ENCODE measurements around the gene NCCRP1.

NCCRP1 gene

DNA sequence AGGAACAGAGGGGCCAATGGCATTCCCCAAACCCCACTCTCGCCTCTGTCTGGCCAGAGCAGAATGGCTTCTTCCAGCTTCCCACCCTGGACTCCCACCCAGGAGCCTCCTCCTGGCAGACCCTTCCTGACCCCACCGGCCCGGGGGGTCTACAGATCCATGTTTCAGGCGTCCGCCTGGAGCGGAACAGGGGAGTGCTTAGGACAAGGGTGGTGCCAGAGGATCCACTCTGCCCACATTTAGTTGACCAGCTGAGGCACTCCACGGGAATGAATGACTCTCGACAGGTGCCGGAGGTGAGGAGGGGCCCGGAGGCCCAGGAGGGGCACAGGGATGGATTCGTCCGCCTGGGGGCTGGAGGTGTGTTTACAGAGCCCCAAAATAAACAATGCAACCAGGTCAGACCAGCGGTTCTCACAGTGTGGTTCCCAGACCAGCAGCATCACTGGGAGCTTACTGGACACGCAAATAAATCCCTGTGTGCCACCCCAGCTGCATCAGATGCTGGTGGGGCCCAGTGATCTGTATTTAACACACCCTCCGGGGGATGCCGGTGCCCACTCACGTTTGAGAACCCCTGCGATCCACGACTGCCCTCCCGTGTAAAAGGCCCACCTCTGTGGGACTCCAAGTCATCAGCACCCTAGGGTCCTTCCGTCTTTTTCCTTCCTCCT lies 15.1 kb upstream of the NCCRP1 start:
- DNase-seq, result no peak

DNA sequence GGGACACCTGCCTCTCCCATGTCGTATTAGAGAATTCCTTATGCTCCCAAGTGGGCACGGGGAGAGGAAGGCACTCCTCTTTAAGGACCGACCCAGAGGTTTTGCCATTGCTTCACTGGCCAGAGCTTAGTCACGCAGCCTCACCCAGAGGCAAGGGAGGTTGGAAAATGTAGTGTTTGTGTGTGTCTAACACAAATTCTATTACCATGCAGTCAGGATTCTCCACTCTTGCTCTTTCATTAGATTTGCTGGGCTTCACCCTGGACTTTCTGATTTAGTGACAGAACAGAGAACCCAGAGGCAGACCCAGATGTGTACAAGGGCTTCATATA lies 14.6 kb upstream of the NCCRP1 start:
- DNase-seq, result no peak

DNA sequence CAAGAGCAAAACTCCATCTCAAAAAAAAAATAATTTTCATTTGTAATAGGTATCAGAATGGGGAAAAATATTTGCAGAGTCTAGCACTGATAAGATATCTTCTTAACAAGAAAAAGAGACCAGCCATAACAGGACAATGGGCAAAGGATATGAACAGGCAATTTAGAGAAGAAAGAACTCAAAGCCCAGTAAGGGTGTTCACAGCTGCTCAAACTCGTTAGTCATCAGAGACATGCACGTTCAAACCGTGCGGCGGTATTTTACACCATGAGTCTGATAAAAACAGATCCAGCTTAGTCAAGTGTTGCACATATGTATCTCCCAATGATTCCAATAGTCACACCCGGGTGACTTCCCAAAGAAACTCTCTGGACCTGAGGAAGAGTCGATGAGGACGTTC lies 13.7 kb upstream of the NCCRP1 start:
- DNase-seq, result no peak

DNA sequence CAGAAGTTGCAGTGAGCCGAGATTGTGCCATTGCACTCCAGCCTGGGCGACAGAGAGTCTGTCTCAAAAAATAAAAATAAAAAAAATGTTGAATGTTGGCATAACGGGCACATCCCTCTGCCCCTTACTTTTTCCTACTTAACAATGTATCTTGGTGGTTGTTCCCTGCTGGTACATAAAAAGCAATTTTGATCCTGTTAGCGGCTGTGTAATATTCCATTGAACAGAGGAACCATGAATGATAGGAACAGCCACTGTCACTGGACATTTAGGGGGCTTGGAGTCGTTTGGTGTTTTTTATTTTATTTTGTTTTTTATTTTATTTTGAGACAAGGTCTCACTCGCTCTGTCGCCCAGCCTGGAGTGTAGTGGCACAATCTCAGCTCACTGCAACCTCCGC lies 10.4 kb upstream of the NCCRP1 start:
- no peak for DNase-seq

DNA sequence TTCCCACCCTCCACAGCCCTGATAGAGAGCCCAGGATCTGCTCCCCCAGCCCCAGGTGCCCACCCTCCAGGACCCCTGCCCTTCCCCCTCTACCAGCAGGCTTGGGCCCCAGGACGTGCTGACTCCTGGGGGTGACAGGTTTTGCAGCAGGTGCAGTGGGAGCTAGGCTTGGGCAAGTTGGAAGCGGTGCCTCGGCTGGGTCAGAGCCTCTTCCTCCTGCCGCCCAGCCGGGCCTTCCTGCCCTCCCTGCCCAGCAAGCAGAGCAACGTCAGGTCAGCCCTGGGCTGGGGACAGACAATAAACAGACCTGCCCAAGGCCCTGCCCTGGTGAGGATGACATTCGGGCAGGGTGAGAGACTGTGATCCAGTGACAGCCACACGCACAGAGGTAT lies 9.2 kb upstream of the NCCRP1 start:
- DNase-seq, result no peak

DNA sequence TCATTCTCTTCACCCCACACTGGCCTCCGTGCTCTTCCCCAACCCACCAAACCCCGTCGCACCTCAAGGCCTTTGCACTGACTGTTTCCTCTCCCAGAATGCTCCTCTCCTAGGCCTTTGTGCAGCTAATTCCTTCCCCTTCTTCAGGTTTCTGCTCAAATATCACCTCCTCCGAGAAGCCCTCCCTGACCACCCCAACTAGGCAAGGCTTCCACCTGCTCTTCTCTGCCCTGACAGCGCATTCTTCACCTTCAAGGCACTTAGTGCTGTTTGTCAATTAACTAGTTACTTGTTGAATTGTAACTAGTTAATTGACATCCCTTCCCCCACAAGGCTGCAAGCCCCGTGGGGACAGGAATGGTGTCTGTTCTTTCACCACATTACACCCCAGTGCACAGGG lies 7.8 kb upstream of the NCCRP1 start:
- no peak for DNase-seq

DNA sequence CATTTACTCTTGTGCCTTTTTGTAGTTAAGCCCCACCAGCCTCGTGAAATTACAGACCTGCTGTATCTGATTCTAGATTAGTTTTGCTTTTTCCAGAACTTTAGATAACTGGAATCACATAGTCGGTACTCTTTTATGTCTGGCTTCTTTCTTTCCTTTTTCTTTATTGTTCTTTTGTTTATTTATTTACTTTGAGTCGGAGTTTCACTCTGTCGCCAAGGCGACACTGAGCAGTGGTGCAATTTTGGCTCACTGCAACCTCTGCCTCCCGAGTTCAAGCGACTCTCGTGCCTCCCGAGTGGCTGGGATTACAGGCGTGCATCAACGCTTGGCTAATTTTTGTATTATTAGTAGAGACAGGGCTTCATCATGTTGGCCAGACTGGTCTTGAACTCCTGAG lies 6.0 kb upstream of the NCCRP1 start:
- no peak for DNase-seq

DNA sequence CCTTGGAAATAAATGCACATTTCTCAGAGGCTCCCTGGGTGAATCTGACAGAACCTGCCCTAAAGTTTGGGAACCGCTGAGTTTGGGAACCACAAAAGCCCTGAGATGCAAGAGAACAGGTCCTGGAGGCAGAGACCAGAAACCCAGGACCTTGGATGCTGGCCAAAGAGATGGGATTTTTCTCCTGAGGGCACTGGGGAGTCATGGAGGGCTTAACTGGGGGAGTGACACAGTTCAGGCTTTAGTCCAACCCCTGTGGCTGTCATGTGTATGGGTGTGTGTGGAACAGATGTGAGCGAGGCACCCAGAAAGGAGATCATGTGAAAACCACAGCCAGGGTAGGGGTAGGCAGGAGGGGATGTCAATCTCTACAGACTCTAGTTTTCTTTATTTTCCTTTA lies 3.9 kb upstream of the NCCRP1 start:
- DNase-seq, result no peak

DNA sequence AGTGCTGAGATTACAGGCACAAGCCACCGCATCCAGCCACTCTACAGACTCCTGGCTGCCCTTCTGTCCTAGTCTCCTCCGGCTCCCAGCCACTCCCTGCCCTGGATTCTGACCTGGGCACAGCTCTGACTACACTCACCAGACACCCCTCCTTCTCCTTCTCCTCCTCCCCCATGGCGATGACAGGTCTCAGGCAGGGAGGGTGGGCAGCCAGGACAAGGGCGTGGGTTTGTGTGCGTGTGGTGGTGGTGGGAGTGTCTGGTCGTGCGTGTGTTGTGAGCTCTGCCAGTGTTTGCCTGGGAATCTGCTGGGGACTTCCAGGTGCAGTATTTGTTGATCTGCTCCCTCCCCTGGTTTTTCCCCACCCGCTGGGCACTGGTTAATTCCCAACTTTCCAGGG lies 3.0 kb upstream of the NCCRP1 start:
- DNase-seq, result no peak

DNA sequence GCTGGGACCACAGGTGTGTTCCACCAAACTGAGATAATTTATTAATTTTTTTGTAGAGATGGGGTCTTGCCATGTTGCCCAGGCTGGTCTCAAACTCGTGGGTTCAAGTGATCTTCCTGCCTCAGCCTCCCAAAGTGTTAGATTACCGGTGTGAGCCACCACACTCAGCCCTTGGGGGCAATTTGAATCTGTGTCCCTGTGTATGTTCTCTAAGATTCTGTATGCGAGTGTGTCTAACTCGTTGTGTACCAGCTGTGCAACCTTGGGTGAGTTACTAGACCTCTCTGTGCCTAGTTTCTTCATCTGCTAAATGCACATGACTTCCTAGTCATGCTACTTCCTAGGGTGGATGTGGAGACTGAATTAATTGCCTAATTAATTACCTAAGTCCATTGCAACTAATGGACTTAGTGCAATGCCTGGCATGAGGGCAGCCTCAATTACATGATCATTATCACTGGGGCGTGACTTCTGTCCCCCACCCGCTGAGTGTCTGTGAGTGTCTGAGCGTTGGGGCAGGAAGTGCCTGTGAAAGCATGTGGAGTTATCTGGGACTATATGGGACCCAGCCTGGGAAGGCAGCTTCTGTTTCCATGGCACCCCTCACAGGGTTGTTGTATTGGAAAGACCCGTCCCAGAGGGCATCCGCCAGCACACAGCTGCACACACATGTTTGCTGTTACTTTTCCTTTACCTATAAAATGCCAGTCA lies 1.8 kb upstream of the NCCRP1 start:
- no peak for DNase-seq

DNA sequence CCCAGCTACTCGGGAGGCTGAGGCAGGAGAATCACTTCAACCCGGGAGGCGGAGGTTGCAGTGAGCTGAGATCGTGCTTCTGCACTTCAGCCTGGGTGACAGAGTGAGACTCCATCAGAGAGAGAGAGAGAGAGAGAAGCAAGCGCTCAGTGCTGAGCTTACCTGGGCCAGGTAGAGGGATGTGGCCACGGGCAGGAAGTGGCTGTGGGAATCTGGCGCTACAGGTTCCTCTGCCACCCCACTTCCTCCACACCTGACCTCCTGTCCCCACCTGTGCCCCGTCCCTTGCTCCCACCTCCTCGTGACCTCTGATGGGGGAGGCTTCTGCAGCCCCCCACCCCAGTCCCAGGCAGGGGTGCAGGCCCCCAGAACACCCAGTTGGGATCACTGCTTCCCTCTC lies 1.0 kb upstream of the NCCRP1 start:
- DNase-seq, result no peak

DNA sequence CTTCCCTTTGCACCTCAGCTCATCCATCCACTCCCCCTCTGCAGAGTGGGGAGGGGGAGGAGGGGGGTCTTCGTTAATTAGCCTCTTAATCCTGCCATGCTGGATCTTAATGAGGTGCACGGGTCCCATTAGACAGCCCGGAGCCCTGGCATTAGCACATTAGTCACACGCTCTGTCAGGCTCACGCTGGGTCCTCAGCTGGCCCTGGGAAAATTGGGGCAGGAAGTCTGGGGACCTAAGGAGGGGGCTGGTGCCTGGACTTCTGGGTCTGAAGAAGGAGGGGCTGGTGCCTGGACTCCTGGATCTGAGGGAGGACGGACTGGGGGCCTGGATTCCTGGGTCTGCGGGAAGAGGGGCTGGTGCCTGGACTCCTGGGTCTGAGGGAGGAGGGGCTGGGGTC lies 444 bp upstream of the NCCRP1 start:
- no peak for DNase-seq

DNA sequence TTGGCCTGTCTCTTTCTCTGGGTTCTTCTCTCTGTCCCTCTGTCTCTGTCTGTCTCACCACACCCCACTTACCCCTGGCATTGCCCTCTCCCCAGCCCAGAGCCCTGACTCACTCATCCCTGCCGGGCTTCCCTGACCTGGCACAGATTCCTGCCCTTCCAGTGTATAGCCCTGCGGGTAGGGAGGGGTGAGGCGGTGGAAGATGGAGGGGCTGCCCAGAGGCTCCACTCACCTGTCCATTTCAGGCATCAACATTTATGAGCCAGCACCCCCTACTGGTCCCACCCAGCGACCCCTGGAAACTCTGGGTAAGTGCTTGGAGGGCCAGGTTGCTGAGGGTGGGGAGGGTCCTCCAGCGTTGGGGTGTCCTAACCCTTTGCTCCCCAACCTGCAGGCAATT lies 1.0 kb downstream of the NCCRP1 start:
- no peak for DNase-seq

DNA sequence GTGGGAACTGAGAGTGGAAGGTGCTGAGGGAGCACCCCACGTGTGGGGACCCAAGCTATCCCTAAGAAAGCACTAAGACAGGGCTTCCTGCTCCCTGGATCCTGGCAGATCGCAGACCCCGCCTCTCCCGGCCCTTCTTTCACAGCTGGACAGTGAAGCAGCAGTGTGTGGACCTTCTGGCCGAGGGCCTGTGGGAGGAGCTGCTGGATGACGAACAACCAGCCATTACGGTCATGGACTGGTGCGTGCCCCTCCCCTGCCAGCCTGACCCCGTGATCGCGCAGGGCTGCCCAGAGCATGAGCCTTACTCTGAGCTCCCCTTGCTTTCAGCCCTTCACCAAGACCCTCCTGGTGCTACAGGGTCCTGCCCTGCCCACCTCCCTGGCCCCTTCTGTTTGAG lies 2.3 kb downstream of the NCCRP1 start:
- DNase-seq, result no peak

DNA sequence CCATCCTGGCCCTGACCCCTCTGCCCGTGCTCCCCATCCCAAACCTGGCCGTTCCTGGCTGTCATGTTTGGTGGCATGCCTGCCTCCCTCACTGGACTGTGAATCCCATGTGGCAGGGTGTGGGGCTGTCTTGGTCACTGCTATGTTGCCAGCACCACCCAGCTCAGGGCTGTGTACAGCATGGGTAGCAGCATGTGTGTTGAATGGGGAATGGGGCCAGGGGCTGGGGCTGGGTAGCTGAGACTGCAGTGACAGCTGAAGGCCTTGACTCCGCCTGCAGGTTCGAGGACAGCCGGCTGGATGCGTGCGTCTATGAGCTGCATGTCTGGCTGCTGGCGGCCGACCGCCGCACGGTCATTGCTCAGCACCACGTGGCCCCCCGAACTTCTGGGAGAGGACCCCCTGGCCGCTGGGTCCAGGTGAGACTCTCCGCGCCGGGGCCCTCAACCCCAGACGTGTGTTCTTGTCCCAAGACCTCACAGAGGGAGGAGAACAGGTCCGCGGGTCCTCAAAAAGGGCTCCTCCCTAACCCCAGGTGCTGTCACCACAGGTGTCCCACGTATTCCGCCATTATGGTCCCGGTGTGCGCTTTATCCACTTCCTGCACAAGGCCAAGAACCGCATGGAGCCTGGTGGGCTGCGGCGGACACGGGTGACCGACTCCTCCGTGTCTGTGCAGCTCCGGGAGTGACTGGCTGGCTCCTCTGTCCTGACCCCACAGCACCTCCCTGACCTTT lies 3.5 kb downstream of the NCCRP1 start:
- DNase-seq, result no peak

DNA sequence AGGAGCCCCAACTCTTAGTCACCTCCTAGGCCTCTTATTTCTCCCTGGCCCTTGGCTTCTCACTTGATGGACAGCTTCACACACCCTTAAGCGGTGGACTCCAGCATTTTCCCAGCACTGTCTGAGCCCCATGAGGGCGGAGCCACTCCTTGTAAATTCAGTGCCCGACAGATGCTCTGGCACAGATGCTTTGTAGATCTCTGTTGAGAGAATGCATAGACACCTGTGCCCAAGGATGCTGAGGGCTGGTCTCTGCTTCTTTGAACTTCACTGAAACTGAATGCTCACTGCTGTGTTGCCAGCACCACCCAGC lies 4.0 kb downstream of the NCCRP1 start:
- DNase-seq, result no peak

DNA sequence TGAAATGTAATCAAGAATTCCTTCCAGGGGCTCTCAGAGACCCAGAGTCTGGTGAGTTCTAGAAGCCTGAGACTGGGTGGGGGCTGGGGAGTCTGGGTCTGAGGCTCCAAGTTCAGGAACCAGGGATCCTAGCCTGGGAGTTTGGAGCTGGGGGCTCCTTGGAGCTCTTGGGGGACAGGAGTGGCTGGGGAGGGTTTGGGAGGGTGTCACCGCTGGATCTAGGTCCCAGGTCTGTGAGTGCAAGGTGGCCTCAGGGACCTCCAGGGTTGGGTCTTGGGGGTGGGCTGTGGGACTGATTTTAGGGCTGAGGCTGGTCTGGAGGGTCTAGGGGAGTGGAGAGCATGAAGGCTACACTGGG lies 6.2 kb downstream of the NCCRP1 start:
- DNase-seq, result no peak

DNA sequence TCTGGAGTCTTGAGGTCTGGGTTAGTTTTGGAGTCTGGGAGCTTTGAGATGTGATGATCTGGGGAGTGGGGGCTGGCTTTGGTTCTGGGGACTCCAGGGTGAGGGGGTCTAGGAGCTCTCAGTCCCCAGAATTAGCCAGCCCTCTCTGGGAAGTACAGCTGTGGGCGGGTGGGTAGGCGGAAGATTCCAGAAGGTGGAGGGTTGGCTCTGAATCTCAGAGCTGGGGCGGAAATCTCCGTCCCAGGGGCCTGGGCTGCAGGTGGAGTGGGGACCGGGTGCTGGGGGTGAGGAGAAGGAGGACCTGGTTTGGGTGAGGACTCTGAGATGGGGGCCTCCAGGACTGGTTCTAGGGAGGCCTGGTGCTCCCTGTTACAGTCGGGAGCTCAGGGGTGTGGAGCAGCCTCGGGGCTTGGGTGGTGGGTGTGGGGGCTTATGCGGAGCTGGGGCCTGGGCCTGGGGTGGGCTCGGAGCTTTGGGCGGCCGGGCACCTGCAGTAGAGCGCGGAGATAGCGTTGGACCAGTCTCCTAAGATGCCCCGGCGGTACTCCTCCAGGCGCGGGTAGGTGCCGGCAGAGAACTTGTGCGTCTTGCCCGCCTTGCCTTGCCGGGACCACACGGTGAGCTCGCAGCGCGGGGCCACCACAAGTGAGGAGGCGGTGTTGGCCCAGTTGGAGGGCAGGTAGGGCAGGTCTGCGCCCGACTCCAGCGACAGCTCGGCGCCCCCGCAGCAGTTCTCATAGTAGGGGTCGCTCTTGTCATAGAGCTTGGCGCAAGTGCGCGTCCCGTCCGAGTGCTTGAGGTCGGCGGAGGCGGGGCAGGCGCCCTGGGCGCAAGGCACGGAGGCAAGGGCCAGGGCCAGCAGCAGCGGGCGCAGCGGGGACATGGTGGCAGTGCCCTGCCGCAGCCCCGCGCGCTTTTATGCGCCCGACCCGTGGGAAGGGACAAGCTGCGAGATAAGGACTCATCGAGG lies 6.9 kb downstream of the NCCRP1 start, which contains the start of gene SYCN:
TSS of gene SYCN (minus strand) at position 892 of the 970 bp plus-strand sequence. CDS start at position 883, 9 bp downstream.
- no peak for DNase-seq

DNA sequence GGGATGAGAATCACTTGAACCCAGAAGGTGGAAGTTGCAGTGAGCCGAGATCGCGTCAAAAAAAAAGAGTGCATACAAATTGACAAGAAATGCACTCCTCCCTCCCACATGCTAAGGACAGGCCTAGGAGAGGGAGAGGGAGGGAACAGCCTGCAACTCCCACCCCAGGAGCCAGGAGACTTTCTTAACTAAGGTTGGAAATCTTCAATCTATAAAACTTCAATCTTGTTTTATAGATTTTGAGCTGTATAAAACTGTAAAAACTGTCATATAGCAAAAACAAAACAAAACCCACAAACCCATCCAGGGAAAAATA lies 8.6 kb downstream of the NCCRP1 start:
- DNase-seq, result no peak

DNA sequence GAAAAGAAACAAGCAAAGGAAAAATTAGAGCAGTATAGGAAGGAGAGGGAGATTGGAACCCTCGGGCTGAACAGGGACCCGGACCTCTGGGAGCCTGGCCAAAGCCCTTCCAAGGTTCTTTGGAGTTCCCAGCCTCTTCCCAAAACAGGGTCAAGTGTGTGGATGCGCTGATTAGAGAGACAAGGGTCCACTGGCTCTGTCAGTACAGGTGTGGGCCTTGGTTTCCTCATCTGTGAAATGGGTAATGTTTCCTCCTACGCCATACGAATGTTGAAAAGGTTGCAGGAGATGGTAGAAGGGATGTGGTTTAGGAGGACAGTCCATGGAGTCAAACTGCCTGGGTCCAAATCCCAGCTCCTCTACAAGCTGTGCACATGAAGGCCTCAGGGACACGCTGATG lies 9.4 kb downstream of the NCCRP1 start:
- DNase-seq, result no peak

DNA sequence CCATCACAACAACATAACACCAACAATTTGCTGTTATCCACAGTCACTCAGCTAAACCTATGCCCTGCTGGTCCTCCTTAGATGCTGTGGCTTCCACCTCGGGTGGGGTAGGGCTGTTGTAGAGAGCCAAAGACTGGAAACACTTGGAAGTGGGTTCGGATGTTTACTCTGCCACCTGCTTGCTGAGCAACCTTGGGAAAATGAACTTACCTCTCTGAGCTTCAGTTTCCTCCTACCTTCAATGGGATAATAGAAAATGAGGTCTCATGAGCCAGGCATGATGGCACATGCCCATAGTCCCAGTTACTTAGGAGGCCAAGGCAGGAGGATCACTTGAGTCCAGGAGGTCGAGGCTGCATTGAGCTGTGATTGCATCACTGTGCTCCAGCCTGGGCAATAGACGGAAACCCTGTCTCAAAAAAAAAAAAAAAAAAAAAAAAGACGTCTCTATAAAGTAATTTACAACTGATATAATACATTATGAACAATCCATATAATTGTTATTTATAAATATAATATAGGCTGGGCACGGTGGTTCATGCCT lies 10.6 kb downstream of the NCCRP1 start:
- no peak for DNase-seq

DNA sequence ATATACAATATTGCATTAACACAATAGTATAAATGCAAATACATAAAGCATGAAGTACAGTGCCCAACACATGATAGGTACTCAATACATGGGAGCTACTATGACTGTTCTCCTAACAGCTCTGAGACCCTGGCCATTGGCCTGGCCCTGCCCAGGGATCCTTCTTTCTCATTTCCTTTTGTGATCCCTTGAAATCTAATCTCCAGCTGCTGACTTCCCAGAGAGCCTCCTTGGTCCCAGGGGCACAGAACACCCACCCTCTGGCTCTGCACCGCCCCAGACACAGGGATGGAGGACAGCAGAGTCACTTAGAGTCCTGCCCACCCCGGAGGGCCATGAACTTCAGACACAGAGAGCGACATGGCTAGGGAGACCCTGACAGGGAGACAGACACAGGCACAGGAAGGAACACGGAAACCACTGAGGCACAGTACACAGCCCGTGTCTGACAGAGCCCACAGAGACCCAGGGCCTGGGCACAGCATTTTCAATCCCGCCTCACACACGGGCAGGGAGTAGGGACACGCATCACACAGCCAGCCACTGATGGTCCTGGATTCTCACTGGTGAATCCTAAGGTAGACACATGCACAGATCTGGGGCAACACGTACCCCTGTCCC lies 11.5 kb downstream of the NCCRP1 start:
- DNase-seq, result no peak

DNA sequence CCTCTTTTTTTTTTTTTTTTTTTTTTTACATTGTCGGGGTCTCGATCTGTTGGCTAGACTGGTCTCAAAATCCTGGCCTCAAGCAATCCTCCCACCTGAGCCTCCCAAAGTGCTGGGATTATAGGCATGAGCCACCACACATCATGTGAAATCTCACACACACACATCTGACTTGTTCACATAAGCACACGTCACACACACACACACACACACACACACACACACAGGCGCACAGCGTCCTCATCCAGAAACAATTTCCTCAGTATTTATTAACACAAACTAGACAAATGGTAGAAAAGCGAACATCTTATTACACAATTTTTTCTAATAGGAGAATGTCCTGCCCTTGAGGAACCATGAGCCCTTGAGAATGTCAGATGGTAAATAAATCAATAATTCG lies 12.4 kb downstream of the NCCRP1 start:
- DNase-seq, result no peak

Data from SW 1271 (cell line).